T1000 (cell line): ENCODE measurements around the gene PPHLN1.
"Not testable (repeated sequence)": the region's sequence is repeated elsewhere in the genome, so short reads cannot be mapped to it uniquely, and the experiment has no call there.

Experiments used
- DNase-seq: peaks from one replicate; lab custom pipeline; 2025; ENCODE audit warnings: mixed read lengths; lab: John Stamatoyannopoulos, UW

Gene PPHLN1

GRCh38 chr12:42372154-42372791, 46.3 kb downstream of the PPHLN1 start:
- no peak for DNase-seq

- DNase-seq: no peak
These were observed 47.7 kb downstream of the PPHLN1 start for GRCh38 chr12:42373669-42374068.

GRCh38 chr12:42380733-42381132, 54.8 kb downstream of the PPHLN1 start:
- DNase-seq: no peak

GRCh38 chr12:42382013-42382696, 56.2 kb downstream of the PPHLN1 start:
- DNase-seq: no peak

- no peak for DNase-seq
These were observed 59.4 kb downstream of the PPHLN1 start for GRCh38 chr12:42385326-42385841.

GRCh38 chr12:42386308-42386707, 60.3 kb downstream of the PPHLN1 start:
- DNase-seq: no peak

- not testable (repeated sequence) for DNase-seq
These were observed 62.1 kb downstream of the PPHLN1 start for GRCh38 chr12:42388086-42388485.

- DNase-seq: no peak
These were observed 68.5 kb downstream of the PPHLN1 start for GRCh38 chr12:42394429-42394828.

- no peak for DNase-seq
These were observed 70.7 kb downstream of the PPHLN1 start for GRCh38 chr12:42396473-42397259.

GRCh38 chr12:42402821-42403411, 76.9 kb downstream of the PPHLN1 start:
- no peak for DNase-seq

GRCh38 chr12:42407306-42407705, 81.3 kb downstream of the PPHLN1 start:
- no peak for DNase-seq

GRCh38 chr12:42409471-42409870, 83.5 kb downstream of the PPHLN1 start:
- no peak for DNase-seq

GRCh38 chr12:42410340-42410739, 84.4 kb downstream of the PPHLN1 start:
- no peak for DNase-seq

- no peak for DNase-seq
These were observed 94.4 kb downstream of the PPHLN1 start for GRCh38 chr12:42420395-42420794.

GRCh38 chr12:42421844-42422779, 96.1 kb downstream of the PPHLN1 start:
- no peak for DNase-seq

GRCh38 chr12:42422785-42423184, 96.8 kb downstream of the PPHLN1 start:
- DNase-seq: no peak

- no peak for DNase-seq
These were observed 100.8 kb downstream of the PPHLN1 start for GRCh38 chr12:42426746-42427145.

- DNase-seq: no peak
These were observed 102.9 kb downstream of the PPHLN1 start for GRCh38 chr12:42428850-42429249.

- no peak for DNase-seq
These were observed 106.7 kb downstream of the PPHLN1 start for GRCh38 chr12:42432517-42433140.

- no peak for DNase-seq
These were observed 114.6 kb downstream of the PPHLN1 start for GRCh38 chr12:42440608-42441007.

- no peak for DNase-seq
These were observed 116.4 kb downstream of the PPHLN1 start for GRCh38 chr12:42442311-42442759.
